Keratinocyte (primary cell): ENCODE results near the gene ZNF878.

ENCODE experiments used
- EZH2 ChIP-seq: IDR thresholded peaks from one replicate; pipeline ENCODE4 v1.6.1; 2012; ENCODE audit warnings: inconsistent platforms, mild to moderate bottlenecking, low read length, moderate library complexity
- TF ChIP-seq, protein P1 (sequence below), 3 experiments: IDR thresholded peaks in 1 of 3; conservative IDR thresholded peaks in 1 of 3; optimal IDR thresholded peaks in 1 of 3; 2 replicates in 2 of 3; 3 replicates in 1 of 3; pipeline versions ENCODE3 to v1.5.1; 2011; ENCODE audit warnings: low read length in 3 of 3, mild to moderate bottlenecking in 3 of 3, moderate library complexity in 2 of 3, control low read depth in 1 of 3, inconsistent platforms in 1 of 3; ENCODE audit not compliant: insufficient read depth in 2 of 3; ENCODE audit errors: extremely low read depth in 1 of 3

DNA sequence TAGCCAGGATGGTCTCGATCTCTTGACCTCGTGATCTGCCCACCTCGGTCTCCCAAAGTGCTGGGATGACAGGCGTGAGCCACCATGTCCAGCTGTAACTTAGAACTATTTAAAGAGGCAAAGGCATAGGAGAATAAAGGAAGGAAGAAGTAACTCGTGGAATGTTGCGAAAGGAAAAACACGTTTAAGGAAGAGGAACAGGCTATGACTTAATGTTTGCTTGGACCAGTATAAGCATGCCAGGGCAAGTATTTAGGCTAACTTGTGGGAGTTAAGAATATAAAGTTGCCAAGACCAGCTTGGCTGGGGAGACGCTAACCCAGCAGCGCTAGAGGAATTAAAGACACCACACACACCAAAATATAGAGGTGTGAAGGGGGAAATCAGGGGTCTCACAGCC is 45.3 kb upstream of the ZNF878 start:
- TF ChIP-seq, protein P1, sequence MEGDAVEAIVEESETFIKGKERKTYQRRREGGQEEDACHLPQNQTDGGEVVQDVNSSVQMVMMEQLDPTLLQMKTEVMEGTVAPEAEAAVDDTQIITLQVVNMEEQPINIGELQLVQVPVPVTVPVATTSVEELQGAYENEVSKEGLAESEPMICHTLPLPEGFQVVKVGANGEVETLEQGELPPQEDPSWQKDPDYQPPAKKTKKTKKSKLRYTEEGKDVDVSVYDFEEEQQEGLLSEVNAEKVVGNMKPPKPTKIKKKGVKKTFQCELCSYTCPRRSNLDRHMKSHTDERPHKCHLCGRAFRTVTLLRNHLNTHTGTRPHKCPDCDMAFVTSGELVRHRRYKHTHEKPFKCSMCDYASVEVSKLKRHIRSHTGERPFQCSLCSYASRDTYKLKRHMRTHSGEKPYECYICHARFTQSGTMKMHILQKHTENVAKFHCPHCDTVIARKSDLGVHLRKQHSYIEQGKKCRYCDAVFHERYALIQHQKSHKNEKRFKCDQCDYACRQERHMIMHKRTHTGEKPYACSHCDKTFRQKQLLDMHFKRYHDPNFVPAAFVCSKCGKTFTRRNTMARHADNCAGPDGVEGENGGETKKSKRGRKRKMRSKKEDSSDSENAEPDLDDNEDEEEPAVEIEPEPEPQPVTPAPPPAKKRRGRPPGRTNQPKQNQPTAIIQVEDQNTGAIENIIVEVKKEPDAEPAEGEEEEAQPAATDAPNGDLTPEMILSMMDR (optimal IDR thresholded peaks at IDR 0.05 in 1 of 3, IDR thresholded peaks at IDR 0.05 in 1 of 3, conservative IDR thresholded peaks at IDR 0.05 in 1 of 3; ENCODE audit: extremely low read depth in 1 of 3, insufficient read depth in 2 of 3, low read length in 3 of 3) = no peak
- no peak for TF ChIP-seq EZH2
